NCI-H345 treated with DMSO at 0.1 percent for 48 hours (cell line): ENCODE measurements around the gene REPS1.
A peak's percentile ranks its signal among the peaks of the same experiment; 100 is the strongest.
"Not testable (repeated sequence)": the region's sequence is repeated elsewhere in the genome, so short reads cannot be mapped to it uniquely, and the experiment has no call there.

Source experiments
- DNase-seq: peaks from one replicate; lab custom pipeline; 2025; ENCODE audit not compliant: unreplicated experiment; lab: John Stamatoyannopoulos, UW

REPS1 gene, protein sequence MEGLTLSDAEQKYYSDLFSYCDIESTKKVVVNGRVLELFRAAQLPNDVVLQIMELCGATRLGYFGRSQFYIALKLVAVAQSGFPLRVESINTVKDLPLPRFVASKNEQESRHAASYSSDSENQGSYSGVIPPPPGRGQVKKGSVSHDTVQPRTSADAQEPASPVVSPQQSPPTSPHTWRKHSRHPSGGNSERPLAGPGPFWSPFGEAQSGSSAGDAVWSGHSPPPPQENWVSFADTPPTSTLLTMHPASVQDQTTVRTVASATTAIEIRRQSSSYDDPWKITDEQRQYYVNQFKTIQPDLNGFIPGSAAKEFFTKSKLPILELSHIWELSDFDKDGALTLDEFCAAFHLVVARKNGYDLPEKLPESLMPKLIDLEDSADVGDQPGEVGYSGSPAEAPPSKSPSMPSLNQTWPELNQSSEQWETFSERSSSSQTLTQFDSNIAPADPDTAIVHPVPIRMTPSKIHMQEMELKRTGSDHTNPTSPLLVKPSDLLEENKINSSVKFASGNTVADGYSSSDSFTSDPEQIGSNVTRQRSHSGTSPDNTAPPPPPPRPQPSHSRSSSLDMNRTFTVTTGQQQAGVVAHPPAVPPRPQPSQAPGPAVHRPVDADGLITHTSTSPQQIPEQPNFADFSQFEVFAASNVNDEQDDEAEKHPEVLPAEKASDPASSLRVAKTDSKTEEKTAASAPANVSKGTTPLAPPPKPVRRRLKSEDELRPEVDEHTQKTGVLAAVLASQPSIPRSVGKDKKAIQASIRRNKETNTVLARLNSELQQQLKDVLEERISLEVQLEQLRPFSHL

DNA sequence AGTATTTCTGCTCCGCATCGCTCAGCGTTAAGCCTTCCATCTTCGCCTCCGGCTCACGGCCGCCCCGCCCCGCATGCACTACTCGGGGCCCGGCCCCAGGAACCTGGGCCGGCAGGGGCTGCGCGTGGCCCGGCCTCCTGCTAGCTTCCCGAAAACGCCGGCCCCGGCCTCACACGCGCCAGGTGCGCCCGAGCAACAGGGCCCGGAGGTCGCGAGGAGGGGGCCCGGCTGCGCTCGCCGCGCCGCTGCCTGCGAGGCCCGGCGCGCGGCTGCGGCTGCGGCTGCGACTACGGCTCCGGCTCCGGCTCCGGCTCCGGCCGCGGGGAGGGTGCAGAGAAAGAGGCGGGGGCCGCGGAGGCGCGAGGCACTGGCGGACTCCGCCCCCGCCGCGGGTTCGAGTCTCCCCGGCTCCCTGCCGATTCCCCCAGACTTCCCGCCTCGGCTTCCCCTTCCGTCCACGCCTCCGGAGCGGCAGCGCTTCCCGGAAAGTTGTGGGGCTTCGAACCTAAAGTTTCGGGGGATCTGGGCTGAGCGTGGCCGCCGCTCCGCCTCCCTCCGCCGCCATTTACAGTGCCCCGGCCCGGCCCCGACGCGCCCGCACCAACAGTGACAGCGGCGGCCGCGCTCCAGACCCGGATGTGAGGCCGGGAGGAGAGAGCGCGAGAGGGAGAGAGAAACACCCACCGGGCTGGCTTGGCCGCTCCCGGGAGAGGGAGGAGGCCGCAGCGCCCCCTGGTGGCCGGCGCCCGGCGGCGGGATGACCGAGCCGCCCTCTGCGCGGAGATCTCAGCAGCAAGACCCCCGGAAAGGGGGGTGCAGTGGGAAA is at the start of gene REPS1:
Gene REPS1 (minus strand): TSS at position 611 of the 826 bp plus-strand sequence. CDS start 571 bp downstream, at position 40.
- DNase-seq, result peak; percentile 90

DNA sequence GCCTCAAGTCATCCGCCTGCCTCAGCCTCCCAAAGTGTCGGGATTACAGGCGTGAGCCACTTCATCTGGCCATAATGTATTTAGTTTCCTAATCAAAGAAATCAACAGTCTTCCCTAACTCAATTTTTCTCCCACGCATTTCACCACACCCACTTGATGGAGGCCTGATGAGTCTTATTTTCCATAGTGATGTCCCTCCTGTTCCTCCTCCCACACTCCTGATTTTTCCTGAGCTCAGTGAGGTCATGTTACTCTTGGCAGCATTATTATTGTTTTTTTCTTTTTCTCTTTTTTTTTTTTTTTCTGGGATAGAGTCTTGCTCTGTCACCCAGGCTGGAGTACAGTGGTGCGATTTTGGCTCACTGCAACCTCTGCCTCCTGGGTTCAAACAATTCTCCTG is 49.4 kb upstream of the REPS1 start:
- DNase-seq, result no peak

DNA sequence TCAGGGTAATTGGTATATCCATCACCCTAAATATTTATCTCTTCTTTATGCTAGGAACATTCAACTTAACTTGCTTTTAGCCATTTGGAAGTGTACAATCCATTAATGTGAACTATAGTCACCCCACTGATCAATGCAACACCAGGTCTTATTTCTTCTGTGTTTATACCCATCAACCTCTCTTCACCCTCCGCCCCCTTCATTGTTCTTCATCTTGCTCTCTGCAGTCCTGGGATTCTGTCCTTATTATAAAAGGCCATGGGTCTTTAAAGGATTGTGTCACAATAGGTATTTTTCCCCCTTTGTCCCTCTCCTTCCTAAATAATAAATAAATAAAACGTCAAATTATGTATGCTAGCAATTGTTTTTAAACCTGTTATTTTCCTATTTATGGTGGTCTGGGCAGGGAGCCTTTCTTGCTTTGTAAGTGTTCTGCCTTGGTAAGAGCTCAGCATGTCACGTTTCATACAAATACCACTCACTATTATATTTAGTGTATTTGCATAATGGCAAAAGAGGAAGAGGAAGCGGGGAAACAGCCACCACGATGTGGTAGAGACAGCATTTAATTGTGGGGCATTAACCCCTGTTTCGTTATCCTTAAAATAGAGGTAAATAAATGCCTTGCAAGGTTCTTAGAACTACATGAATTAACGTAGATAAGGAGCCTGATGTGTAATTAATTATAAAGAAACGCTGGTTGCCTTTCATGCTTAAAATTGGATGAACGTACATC is 42.3 kb upstream of the REPS1 start:
- peak; percentile 46 for DNase-seq

DNA sequence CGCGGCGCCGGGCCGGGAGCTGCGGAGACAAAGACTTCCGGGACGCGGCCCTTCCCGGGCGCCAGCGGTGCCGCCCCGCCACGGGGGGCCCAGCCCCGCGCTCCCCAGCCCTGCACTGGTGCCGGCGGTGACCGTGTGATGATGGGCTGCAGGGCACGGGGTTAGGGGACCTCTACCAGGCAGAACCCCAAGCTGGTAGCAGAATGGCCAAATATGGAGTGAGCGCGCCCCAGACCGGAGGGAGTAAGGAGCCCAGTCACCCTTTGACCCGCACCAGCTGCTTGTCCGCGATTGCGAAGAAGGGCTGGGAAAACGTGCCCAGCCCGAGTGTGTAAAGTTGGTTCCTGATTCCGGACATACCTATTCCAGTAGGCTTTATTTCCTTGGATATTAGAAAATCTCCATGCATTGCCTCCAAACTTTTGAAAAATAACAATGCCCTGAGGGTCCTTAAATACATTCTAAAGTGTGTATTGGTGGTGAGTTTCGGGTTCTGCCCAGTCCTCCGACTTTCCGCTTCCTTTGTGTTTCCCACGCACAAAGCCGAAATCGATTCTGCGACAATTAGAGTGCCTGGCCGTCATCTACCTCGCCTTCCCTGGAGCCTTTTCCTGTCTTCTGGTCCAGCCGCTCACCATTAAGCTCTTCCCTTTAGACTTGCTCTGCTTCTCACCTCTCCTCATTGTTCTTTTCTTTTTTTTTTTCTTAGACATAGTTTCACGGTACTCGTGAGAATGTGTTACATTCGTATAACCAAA is 41.6 kb upstream of the REPS1 start:
- peak; percentile 46 for DNase-seq

DNA sequence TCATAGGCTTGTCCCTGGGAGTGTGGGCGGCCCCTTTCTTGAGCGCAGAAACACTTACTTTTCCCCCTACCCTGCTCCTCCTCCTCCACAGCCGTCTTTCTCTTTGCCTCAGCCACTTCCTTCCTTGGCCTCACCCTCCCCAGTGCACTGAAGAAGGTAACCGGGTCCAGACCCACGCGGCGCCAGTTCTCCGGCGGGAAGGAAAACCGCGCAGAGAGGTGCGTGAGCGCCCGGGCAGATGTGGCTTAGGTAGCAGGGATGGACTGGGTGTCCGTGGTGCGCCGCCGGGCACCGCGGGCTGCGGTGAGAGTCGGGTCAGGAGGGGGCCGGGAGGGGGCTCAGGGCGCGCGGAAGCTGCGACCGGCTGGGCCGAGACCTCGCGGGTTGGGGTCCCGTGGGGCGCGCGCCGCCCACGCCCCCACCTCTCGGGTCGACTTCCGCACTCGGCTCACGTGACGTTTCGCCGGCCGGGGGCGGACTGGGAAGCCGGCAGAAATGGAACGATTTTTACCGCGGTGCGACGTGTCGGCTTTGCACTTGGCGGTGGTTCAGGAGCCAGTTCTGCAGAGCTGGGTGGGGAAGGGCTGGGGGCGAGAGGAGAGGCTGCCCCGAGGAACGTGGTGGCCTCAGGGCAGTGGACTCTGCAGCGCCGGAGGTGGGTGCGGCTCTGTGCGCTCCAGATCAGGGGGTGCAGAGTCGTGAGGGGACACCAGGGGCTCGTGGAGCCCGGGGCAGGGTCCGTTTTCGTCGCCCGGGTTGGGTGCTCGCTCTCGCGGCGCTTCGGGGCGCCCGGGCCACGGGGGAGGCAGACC is 40.8 kb upstream of the REPS1 start, which contains the start of gene ABRACL:
Gene ABRACL (plus strand): TSS at position 88 of the 812 bp plus-strand sequence. CDS start 5,416 bp downstream, outside the sequence.
- DNase-seq, result peak; percentile 50

DNA sequence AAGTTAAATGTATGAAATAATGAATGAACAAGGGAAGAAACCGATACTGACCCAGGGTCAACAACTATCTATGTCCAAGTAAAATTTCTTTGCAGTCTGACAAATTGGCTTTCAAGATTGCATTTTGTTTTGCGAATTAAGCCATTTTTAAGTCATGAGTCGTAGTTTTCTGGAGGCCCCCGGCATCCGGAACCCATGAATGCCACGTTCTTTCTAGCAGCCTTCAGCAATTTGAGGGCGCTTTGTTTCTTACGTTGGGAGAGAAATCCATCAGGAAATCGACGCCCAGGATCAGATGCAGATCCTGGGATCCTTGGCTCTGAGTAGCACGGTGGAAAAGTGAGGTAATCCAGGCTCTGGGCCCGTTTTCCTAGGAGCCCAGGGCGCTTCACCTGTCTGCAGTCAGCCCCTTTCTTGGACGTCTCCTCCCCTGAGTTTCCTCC is 40.2 kb upstream of the REPS1 start:
- peak; percentile 76 for DNase-seq

DNA sequence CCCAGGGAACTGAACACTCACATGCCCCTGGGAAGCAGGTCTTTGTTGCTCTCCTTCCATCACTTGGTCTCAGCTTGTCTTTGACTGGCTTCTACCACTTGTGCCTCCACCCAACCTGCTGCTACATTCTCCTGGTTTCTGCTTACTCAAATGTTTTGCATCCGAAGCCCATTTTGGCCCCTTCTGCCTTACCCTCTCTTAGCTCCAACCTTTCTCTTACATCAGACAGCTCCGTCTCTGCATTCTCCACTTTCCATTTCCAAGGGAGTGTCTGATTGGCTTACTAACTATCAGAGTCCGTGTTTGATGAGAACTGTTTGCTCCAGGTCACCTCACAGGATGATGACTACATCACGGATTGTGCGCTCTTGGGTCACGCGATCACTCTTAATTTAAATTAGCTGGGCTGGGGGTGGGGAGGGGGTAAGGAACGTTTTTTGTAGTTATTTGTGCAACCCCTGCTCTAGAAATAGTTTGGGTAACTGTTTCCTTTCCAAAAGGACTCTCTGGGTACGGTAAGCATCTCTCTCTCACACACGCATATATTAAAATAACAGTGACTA is 39.6 kb upstream of the REPS1 start:
- DNase-seq, result peak; percentile 77

DNA sequence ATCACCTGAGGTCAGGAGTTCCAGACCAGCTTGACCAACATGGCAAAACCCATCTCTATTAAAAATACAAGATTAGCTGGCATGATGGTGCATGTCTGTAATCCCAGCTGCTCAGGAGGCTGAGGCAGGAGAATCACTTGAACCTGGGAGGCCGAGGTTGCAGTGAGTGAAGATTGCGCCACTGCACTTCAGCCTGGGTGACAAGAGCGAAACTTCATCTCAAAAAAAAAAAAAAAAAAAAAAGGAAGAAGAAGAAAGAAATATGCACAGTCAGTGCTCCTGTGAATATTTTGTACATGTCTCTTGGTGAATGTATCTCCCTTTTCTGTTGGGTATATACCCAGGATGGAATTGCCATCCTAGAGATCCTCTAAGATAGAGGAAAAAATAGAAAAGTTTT is 37.4 kb upstream of the REPS1 start:
- DNase-seq, result not testable (repeated sequence)

DNA sequence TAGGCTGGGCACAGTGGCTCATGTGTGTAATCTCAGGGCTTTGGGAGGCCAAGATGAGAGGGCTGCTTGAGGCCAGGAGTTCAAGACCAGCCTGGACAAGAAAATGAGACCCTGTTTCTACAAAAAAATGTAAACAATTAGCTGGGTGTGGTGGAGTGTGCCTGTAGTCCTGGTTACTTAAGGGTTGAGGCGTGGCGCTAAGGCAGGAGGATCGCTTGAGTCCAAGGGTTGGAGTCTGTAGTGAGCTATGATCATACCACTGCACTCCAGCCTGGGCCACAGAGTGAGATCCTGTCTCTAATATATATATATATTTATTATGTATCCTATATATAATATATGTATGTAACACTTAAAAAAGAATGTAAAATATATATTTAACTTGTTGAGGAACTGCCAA is 32.6 kb upstream of the REPS1 start:
- no peak for DNase-seq

DNA sequence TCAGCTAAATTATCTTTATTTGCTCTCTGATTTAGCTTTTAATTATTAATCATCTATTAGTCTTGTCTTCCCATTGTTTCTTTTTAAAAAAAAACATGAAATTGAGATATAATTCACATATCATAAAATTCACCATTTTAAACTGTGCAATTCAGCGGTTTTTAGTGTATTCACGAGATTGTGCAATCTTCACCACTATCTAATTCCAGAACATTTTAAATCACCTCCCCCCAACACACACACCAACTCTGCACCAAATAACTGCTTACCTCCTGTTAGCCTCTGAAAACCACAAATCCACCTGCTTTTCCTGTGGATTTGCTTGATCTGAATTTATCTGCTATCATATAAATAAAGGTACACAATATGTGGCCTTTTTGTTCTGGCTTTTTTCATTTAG is 31.7 kb upstream of the REPS1 start:
- no peak for DNase-seq

DNA sequence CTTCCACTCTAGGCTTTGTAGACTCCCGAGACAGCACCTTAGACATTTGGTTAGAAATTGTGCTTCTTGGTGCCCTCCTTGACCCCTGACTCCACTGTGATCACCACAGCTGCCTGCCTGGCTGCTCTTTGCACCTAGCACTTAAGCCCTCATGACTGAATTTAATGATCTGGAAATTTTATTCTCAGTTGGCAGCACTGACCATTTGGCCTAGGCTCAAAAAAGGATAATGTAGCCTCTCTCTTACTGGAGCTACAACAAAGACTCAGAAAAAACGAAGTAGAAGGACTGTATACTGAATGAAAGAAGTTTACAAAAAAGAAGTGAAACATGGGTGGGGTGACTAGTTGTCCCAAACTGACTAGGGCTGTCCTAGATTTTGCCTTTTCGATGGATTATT is 29.2 kb upstream of the REPS1 start:
- no peak for DNase-seq

DNA sequence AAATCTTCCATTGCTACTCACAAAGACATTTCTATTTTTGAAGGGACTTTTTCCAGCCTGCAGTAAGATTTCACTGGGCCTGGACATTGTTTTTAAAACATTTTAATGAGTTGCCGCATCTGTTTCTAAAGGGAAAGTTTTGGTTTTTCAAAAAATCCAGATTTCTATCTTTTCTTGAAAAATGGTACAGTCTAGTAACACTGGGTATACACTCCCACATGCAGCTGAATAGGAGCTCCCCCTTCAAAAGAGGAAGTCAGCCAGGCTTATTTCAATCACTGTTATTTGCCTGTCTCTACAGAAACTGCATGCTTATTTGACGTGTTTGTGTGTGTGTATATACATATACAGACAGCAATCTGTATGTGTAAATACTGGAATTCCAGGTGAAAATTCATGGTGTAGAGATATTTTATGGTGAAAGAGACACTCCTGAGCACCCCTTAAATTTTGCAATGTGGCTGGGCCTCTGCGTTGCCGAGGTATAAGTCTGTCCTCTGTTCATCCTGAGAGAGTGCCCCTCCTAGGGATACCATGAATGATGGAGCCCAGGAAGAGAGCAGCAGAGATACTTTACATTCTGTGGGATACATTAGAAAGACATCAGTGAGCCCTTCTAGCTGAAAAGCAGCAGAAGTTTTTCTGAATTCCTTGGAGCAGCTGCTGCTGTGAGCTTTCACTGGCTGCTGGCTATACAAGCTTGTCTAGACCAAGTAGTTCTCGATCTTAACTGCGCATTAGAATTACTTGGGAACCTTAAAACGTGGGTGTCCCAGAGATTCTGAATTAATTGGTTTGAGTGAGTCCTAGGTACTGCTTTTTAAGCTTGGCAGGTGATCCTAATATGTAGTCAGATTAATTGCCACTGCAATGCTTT is 28.5 kb upstream of the REPS1 start:
- no peak for DNase-seq

DNA sequence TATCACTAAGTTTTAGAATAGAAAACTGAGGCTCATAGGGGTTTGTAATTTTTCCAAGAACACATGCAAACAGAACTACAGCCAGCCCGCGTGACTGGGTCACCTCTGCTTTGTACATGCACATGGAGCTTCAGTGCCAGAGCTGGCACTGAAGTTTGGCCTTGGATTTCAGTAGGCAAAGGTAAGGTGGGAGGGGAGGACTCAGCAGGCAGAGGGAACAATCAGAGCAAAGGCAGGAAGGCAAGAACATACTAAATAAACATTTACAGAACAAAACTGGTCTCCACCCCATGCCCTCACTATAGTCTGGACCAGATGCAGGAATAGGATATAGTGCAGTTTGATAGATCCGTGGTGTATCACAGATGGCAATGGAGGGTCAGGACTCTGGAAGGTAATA is 26.9 kb upstream of the REPS1 start:
- no peak for DNase-seq

DNA sequence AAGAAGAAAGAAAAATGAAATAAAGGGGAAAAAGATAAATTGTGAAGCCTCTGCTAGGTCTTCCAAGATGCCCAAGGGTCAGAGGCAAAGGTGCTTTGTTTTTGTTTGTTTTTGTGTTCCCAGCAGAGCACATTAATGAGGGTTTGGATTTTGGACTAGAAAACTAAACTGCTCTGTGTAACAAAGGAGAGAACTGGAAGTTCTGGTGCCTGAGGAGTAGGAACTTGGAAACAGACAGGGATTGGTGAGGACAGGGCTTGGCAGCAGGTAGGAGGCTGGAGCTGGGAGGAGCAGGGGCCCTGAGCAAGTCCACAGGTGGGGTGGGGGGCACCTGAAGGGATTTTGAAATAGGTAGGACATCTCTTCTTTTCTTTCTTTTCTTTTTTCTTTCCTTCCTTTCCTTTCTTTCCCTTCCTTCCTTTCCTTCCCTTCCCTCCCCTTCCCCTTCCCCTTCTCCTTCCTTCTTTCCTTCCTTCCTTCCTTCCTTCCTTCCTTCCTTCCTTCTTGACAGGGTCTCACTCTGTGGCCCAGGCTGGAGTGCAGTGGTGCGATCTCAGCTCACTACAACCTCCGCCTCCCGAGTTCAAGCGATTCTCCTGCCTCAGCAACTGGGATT is 25.2 kb upstream of the REPS1 start:
- no peak for DNase-seq

DNA sequence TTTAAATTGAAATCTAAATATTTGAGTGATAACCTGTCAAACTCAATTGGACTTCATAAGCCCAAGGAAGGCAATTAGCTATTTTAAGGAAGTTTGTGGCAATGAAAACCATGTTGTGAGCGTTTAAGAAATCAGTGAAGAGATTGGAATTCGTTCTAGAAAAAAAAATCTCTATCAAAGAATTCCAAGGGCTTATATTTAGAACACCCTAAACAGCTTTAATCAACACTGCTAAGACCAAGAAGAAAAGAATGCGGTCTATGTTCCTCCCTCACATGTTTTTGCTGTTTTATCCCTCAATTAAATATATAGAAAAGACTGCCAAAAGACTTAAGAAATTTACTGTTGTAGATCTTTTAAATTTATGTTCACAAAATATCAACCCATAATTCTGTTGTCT is 23.9 kb upstream of the REPS1 start:
- no peak for DNase-seq

DNA sequence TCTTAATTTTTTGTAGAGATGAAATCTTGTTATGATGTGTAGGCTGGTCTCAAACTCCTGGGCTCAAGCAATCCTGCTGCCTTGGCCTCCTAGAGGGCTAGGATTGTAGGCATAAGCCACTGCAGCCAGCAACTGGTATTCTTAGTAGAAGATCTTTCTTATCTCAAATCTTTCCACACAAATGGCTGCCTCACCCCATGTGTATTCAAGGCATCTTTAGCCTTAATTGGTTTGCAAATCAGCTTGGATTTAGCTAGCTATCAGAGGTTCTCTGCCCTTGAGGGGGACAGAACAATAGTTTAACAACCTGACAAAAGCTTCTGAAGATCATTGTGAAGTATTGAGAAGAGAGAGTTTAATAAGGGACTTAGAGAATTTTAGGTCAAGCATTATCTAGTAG is 22.6 kb upstream of the REPS1 start:
- DNase-seq, result no peak

DNA sequence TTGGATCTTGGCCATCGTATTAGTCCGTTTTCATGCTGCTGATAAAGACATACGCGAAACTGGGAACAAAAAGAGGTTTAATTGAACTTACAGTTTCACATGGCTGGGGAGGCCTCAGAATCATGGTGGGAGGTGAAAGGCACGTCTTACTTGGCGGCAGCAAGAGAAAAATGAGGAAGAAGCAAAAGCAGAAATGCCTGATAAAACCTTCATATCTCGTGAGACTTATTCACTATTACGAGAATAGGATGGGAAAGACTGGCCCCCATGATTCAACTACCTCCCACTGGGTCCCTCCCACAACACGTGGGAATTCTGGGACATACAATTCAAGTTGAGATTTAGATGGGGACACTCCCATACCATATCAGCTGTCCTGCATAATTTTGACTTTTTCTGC is 20.1 kb upstream of the REPS1 start:
- no peak for DNase-seq
